ENCODE results near the gene GGA2. TPM values are rescaled to one million over a fixed set of nuclear protein-coding genes. Genes with fewer than 3 reads are reported as not detected.

The GGA2 gene
- total RNA-seq, 2 donors from 2014 or later: 99.4 to 116 TPM

DNA sequence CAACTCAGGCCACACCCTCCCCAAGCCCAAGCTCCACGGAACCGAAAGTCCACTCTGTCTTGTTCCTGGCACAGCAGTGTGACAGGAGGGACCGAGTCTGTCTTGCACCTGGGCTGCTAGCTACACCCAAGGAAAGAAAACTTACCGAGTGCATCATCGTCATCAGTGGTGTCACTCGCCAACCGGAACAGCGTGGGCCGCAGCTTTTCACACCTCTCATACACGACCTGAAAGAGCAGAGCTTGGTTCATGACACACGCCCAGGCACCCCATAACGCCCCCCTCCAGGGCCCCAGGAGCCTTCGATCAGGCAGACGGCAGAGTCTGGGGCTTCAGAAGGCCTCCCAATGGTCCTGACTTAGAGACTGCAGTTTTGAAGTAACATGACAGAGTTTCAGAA, 27.5 kb downstream of the GGA2 start:
- TF ChIP-seq, protein P1, sequence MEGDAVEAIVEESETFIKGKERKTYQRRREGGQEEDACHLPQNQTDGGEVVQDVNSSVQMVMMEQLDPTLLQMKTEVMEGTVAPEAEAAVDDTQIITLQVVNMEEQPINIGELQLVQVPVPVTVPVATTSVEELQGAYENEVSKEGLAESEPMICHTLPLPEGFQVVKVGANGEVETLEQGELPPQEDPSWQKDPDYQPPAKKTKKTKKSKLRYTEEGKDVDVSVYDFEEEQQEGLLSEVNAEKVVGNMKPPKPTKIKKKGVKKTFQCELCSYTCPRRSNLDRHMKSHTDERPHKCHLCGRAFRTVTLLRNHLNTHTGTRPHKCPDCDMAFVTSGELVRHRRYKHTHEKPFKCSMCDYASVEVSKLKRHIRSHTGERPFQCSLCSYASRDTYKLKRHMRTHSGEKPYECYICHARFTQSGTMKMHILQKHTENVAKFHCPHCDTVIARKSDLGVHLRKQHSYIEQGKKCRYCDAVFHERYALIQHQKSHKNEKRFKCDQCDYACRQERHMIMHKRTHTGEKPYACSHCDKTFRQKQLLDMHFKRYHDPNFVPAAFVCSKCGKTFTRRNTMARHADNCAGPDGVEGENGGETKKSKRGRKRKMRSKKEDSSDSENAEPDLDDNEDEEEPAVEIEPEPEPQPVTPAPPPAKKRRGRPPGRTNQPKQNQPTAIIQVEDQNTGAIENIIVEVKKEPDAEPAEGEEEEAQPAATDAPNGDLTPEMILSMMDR (conservative IDR thresholded peaks at IDR 0.05): no peak
- Histone ChIP-seq H3K27me3 (ENCODE audit: control insufficient read depth, insufficient read depth, low read length, poor library complexity, severe bottlenecking) (no peaks in the 10 kb centered on the region), H3K4me1 (ENCODE audit: control insufficient read depth, insufficient read depth, low read length) (no peaks in the 10 kb centered on the region), H3K9ac (ENCODE audit: extremely low read depth, low read length, poor library complexity, severe bottlenecking) (no peak overlapping the region), H3K27ac (ENCODE audit: low read depth, low read length) (no peak overlapping the region), H3K36me3 (ENCODE audit: control insufficient read depth, insufficient read depth, low read length) (peaks cover 87% of the 10 kb centered on the region), H3K4me3 (ENCODE audit: low read length) (no peak overlapping the region), H3K9me3 (ENCODE audit: control insufficient read depth, low read length) (no peaks in the 10 kb centered on the region)
- 91 to 94% methylated on average over 12 to 14 of the region's 14 CpGs for WGBS, 2 experiments (ENCODE audit: insufficient coverage in 1 of 2, insufficient read length in 1 of 2)
- no peak for DNase-seq
- no peaks in the 10 kb centered on the region for H3K9me3 Mint-ChIP-seq
- H3K27ac Mint-ChIP-seq: no peak overlapping the region
- no peak overlapping the region for H3K4me3 Mint-ChIP-seq
- no peaks in the 10 kb centered on the region for H3K27me3 Mint-ChIP-seq (ENCODE audit: insufficient read depth)
- peaks cover 84% of the 10 kb centered on the region for H3K36me3 Mint-ChIP-seq (ENCODE audit: low read depth)
- no peaks in the 10 kb centered on the region for H3K4me1 Mint-ChIP-seq

DNA sequence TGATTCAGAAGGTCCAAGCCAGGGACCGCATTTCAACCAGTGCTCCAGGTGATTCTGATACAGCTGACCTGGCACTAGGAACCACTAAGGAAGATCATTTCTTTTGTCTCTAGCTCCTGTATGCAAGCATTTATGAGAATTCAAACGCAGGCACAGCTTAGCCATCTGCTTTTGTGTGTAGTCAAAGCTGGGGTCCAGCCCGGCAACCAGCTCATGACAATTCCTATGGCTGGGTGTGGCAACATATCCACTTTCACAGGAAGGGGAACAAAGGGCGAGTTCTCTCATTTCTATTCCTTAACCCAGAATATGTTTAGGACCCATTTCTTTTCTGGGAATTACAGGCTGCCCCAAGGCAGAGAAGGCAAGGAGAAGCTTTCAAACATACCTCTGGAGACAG, 30.0 kb downstream of the GGA2 start:
- Mint-ChIP-seq H3K4me1 (no peaks in the 10 kb centered on the region), H3K9me3 (no peaks in the 10 kb centered on the region), H3K4me3 (no peak overlapping the region), H3K27me3 (ENCODE audit: insufficient read depth) (no peaks in the 10 kb centered on the region), H3K36me3 (ENCODE audit: low read depth) (peaks cover 84% of the 10 kb centered on the region), H3K27ac (peak overlapping the region; percentile 13)
- TF ChIP-seq, protein P1 (conservative IDR thresholded peaks at IDR 0.05): no peak
- no peak overlapping the region for H3K9ac ChIP-seq (ENCODE audit: extremely low read depth, low read length, poor library complexity, severe bottlenecking)
- no peaks in the 10 kb centered on the region for H3K9me3 ChIP-seq (ENCODE audit: control insufficient read depth, low read length)
- H3K4me3 ChIP-seq (ENCODE audit: low read length): no peak overlapping the region
- H3K36me3 ChIP-seq (ENCODE audit: control insufficient read depth, insufficient read depth, low read length): peaks cover 83% of the 10 kb centered on the region
- H3K27ac ChIP-seq (ENCODE audit: low read depth, low read length): no peak overlapping the region
- 94 to 97% methylated on average over 4 of the region's 4 CpGs for WGBS, 2 experiments (ENCODE audit: insufficient coverage in 1 of 2, insufficient read length in 1 of 2)
- no peak for DNase-seq
- no peaks in the 10 kb centered on the region for H3K27me3 ChIP-seq (ENCODE audit: control insufficient read depth, insufficient read depth, low read length, poor library complexity, severe bottlenecking)
- no peaks in the 10 kb centered on the region for H3K4me1 ChIP-seq (ENCODE audit: control insufficient read depth, insufficient read depth, low read length)

DNA sequence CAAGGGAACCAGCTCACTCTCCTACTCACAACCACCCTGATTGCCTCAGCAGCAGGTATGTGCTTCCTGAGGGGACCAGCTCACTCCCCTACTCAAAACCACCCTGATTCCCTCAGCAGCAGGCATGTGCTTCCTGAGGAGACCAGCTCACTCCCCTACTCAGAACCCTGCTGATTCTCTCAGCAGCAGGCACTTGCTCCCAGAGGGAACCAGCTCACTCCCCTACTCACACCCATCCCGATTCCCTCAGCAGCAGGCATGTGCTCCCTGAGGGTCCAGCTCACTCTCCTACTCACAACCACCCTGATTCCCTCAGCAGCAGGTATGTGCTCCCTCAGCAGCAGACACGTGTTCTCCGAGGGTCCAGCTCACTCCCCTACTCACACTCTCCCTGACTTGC, 31.2 kb downstream of the GGA2 start:
- TF ChIP-seq, protein P1 (conservative IDR thresholded peaks at IDR 0.05): no peak
- no peak overlapping the region for H3K9ac ChIP-seq (ENCODE audit: extremely low read depth, low read length, poor library complexity, severe bottlenecking)
- no peaks in the 10 kb centered on the region for H3K4me1 ChIP-seq (ENCODE audit: control insufficient read depth, insufficient read depth, low read length)
- Mint-ChIP-seq H3K9me3 (no peaks in the 10 kb centered on the region), H3K27ac (no peak overlapping the region), H3K27me3 (ENCODE audit: insufficient read depth) (no peaks in the 10 kb centered on the region), H3K4me3 (no peak overlapping the region), H3K36me3 (ENCODE audit: low read depth) (peaks cover 85% of the 10 kb centered on the region), H3K4me1 (no peaks in the 10 kb centered on the region)
- H3K9me3 ChIP-seq (ENCODE audit: control insufficient read depth, low read length): no peaks in the 10 kb centered on the region
- DNase-seq: no peak
- H3K4me3 ChIP-seq (ENCODE audit: low read length): no peak overlapping the region
- WGBS, 2 experiments (ENCODE audit: insufficient coverage in 1 of 2, insufficient read length in 1 of 2): 88 to 100% methylated on average over 1 to 3 of the region's 3 CpGs
- H3K27ac ChIP-seq (ENCODE audit: low read depth, low read length): no peak overlapping the region
- no peaks in the 10 kb centered on the region for H3K27me3 ChIP-seq (ENCODE audit: control insufficient read depth, insufficient read depth, low read length, poor library complexity, severe bottlenecking)
- peaks cover 85% of the 10 kb centered on the region for H3K36me3 ChIP-seq (ENCODE audit: control insufficient read depth, insufficient read depth, low read length)

Data from endodermal cell (in vitro differentiated cells).